Osteocyte (in vitro differentiated cells): Measurements from ENCODE around the gene SEC61B. TPM values are rescaled to one million over a fixed set of nuclear protein-coding genes. Genes with fewer than 3 reads are reported as not detected.

Experiments used
- DNase-seq: peaks from one replicate; pipeline ENCODE4 v3.0.0; 2021; ENCODE audit warnings: mixed read lengths; ENCODE audit not compliant: unreplicated experiment; ENCODE audit errors: extremely low spot score
- H3K27ac Mint-ChIP-seq: one replicate; pipeline ENCODE4 v1.8.0; 2021; ENCODE audit warnings: mild to moderate bottlenecking, mixed read lengths; ENCODE audit not compliant: unreplicated experiment
- H3K27me3 Mint-ChIP-seq: one replicate; pipeline ENCODE4 v1.8.0; 2021; ENCODE audit warnings: mixed read lengths; ENCODE audit not compliant: unreplicated experiment
- H3K36me3 Mint-ChIP-seq: one replicate; pipeline ENCODE4 v1.8.0; 2021; ENCODE audit warnings: mixed read lengths; ENCODE audit not compliant: unreplicated experiment
- H3K4me1 Mint-ChIP-seq: one replicate; pipeline ENCODE4 v1.8.0; 2021; ENCODE audit warnings: mixed read lengths; ENCODE audit not compliant: unreplicated experiment
- H3K4me3 Mint-ChIP-seq: one replicate; pipeline ENCODE4 v1.8.0; 2021; ENCODE audit warnings: mild to moderate bottlenecking, moderate library complexity, mixed read lengths; ENCODE audit not compliant: unreplicated experiment
- H3K9me3 Mint-ChIP-seq: one replicate; pipeline ENCODE4 v1.8.0; 2021; ENCODE audit warnings: mixed read lengths; ENCODE audit not compliant: unreplicated experiment
- total RNA-seq: library from RNA; stranded (reverse); gene quantifications from 2 replicates; pipeline ENCODE4 v1.2.1, GENCODE V29; 2021
- TF ChIP-seq, protein P1 (sequence below): fragments of 200-600 bp; sonication (generic); IDR thresholded peaks from 2 replicates; pipeline ENCODE4 v1.5.0; 2021; ENCODE audit warnings: antibody characterized with exemption, mild to moderate bottlenecking, moderate library complexity

The SEC61B gene
- total RNA-seq, 1 donor from 2014 or later = 148 TPM

DNA sequence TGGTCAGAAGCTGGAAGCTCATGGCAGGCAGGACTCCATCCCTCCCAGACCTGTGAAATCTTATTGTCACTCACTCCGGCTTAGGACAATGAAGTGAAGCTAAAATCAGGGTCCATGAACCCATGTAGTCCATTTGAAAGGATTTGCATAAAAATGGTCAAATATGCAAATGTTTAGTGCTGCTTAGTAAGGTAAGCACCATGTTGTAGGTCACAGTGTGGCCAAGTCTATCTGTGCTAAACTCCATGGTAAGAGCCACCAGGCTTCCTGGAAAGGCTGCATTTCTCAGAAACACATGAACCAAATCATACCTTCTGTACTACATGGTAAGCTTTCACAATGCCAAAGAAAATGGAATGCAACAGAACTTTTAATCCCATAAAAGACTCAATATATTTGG lies 6.0 kb upstream of the SEC61B start:
- Mint-ChIP-seq H3K27ac (no peak overlapping the region), H3K9me3 (peaks cover 11% of the 10 kb centered on the region), H3K27me3 (no peaks in the 10 kb centered on the region), H3K36me3 (peaks cover 31% of the 10 kb centered on the region), H3K4me3 (no peak overlapping the region), H3K4me1 (peaks cover 18% of the 10 kb centered on the region)
- TF ChIP-seq, protein P1, sequence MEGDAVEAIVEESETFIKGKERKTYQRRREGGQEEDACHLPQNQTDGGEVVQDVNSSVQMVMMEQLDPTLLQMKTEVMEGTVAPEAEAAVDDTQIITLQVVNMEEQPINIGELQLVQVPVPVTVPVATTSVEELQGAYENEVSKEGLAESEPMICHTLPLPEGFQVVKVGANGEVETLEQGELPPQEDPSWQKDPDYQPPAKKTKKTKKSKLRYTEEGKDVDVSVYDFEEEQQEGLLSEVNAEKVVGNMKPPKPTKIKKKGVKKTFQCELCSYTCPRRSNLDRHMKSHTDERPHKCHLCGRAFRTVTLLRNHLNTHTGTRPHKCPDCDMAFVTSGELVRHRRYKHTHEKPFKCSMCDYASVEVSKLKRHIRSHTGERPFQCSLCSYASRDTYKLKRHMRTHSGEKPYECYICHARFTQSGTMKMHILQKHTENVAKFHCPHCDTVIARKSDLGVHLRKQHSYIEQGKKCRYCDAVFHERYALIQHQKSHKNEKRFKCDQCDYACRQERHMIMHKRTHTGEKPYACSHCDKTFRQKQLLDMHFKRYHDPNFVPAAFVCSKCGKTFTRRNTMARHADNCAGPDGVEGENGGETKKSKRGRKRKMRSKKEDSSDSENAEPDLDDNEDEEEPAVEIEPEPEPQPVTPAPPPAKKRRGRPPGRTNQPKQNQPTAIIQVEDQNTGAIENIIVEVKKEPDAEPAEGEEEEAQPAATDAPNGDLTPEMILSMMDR = no peak
- no peak for DNase-seq

DNA sequence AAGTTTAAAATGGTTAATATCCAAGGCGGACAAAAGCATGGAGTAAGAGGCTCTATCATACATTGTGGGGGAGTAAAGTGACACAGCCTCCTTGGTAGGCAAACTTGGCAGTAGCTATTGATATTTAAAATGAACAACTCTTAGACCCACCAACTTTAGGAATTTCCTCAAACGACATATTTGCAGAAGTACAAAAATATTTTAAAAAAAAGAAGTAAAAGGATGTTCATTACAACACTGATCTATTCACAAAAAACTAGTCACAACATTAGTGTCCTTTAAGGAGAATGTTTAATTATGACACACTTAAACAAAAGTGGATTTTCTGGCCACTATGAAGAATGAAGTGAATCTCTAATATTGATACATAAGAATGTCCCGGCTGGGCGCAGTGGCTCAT lies 2.1 kb upstream of the SEC61B start:
- no peaks in the 10 kb centered on the region for H3K9me3 Mint-ChIP-seq
- no peaks in the 10 kb centered on the region for H3K27me3 Mint-ChIP-seq
- TF ChIP-seq, protein P1 = no peak
- H3K27ac Mint-ChIP-seq = no peak overlapping the region
- DNase-seq = no peak
- peak overlapping the region; percentile 55 for H3K4me3 Mint-ChIP-seq
- H3K36me3 Mint-ChIP-seq = peaks cover 32% of the 10 kb centered on the region
- peaks cover 39% of the 10 kb centered on the region for H3K4me1 Mint-ChIP-seq

DNA sequence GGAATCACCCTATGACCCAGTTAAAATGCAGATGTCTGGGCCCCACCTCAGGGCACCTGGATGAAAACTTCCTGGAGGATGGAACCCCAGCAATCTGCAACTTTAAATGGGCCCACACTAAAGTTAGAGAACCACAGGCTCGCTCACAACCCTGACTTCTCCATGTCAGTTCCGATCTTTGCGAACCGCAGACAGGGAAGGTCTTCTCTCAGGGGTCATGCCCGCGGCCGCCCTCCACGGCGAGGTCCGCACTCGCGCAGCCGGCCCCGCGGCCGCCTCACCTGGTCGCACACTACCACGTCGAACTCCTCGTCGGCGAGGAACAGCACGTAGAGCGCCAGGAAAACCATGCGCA lies 839 bp upstream of the SEC61B start:
- peak overlapping the region; percentile 99 for H3K4me3 Mint-ChIP-seq
- peaks cover 29% of the 10 kb centered on the region for H3K36me3 Mint-ChIP-seq
- DNase-seq = no peak
- H3K27me3 Mint-ChIP-seq = no peaks in the 10 kb centered on the region
- no peaks in the 10 kb centered on the region for H3K9me3 Mint-ChIP-seq
- H3K27ac Mint-ChIP-seq = peak overlapping the region; percentile 79
- TF ChIP-seq, protein P1 = no peak
- peaks cover 43% of the 10 kb centered on the region for H3K4me1 Mint-ChIP-seq

DNA sequence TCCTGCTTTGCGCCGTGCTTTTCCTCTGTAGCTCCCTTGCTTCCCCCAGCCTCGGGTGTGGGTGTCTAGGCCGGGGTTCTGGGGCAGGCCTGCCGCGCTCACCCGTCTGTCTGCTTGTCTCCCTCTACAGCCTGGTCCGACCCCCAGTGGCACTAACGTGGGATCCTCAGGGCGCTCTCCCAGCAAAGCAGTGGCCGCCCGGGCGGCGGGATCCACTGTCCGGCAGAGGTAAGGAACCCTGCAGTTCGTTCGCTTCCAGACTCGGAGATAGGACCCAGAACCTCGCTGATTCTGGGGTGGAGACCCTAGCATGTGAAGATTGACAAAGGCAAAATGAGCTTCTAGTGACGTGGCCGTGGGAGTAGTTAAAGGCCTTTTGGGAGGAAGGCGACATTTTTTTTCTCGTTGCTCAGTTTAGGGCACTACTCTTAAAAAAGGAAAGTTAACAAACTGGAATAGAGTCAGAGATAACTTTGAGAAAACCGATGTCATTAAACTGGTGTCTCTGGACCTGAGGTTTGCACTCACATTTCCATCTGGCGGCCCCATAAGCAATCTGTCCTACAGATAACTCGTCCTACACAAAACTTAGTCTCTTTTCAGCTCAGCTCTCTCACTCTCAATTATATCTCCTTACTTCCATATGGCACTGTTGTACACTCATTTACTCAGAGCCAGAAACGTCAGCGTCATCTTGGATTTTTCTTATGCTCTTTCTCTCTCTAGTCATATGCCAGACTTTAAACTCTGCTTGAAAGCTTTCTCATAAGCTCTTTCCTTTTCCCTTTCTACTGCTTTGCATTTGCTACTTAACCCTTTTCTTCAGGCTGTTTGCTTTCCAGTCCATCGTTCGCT lies 561 bp downstream of the SEC61B start:
- no peak for DNase-seq

DNA sequence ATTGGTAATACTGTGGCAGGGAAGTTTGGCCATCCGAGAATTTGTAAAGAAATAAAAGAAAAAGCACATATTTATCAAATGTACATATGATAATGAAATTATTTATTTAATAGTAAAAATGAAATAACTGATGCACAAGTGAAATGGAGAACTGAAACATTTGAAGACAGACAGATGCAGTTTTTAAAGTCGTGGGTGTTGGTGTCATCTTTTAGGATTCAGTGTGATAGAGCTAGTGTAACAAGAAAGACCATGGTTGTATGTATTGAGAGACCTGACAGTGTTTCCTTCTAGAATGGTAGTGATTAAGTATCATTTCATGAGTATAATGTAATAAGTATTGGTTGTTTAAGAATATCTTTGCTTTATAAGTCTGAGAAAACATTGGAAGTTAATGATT lies 2.4 kb downstream of the SEC61B start:
- H3K27me3 Mint-ChIP-seq = no peaks in the 10 kb centered on the region
- H3K27ac Mint-ChIP-seq = no peak overlapping the region
- peaks cover 40% of the 10 kb centered on the region for H3K4me1 Mint-ChIP-seq
- no peak for DNase-seq
- TF ChIP-seq, protein P1 = no peak
- H3K36me3 Mint-ChIP-seq = peaks cover 22% of the 10 kb centered on the region
- H3K9me3 Mint-ChIP-seq = no peaks in the 10 kb centered on the region
- H3K4me3 Mint-ChIP-seq = peak overlapping the region; percentile 99

More for the DNA sequence above, 561 bp downstream of the SEC61B start:
- Mint-ChIP-seq H3K9me3 (no peaks in the 10 kb centered on the region), H3K36me3 (peaks cover 22% of the 10 kb centered on the region), H3K27ac (peak overlapping the region; percentile 100), H3K4me1 (peaks cover 43% of the 10 kb centered on the region), H3K27me3 (no peaks in the 10 kb centered on the region), H3K4me3 (peak overlapping the region; percentile 99)
- TF ChIP-seq, protein P1 = no peak
